Calu3 (cell line): ENCODE results near the gene ATG4D. TPM values are rescaled to one million over a fixed set of nuclear protein-coding genes. Genes with fewer than 3 reads are reported as not detected.
"Not testable (repeated sequence)": the region's sequence is repeated elsewhere in the genome, so short reads cannot be mapped to it uniquely, and the experiment has no call there.

Source experiments
- BruUV-seq: library from RNA; stranded (reverse); fragments of 400-500 nt; replicated peaks from 2 replicates; lab custom pipeline; 2021; lab: Mats Ljungman, UMichigan
- CTCF ChIA-PET: fragments of 300-600 bp; sonication (Branson Sonifier 250); formaldehyde crosslinking; loops from one replicate; lab custom pipeline; 2022; ENCODE audit warnings: antibody characterized with exemption; lab: Charles Lee
- DNase-seq: peaks from one replicate; pipeline ENCODE4 v3.0.0; 2022
- H3K27ac Mint-ChIP-seq: one replicate; pipeline ENCODE4 v1.8.0; 2022; ENCODE audit warnings: mixed read lengths; ENCODE audit not compliant: unreplicated experiment
- H3K27me3 Mint-ChIP-seq: one replicate; pipeline ENCODE4 v1.8.0; 2022; ENCODE audit warnings: mixed read lengths; ENCODE audit not compliant: unreplicated experiment
- H3K36me3 Mint-ChIP-seq: one replicate; pipeline ENCODE4 v1.8.0; 2022; ENCODE audit warnings: mild to moderate bottlenecking, moderate library complexity, mixed read lengths; ENCODE audit not compliant: insufficient read depth, unreplicated experiment
- H3K4me1 Mint-ChIP-seq: one replicate; pipeline ENCODE4 v1.8.0; 2022; ENCODE audit warnings: mild to moderate bottlenecking, low read depth, mixed read lengths; ENCODE audit not compliant: unreplicated experiment
- H3K4me3 Mint-ChIP-seq: one replicate; pipeline ENCODE4 v1.8.0; 2022; ENCODE audit warnings: mild to moderate bottlenecking, low read depth, moderate library complexity, mixed read lengths; ENCODE audit not compliant: unreplicated experiment
- H3K9me3 Mint-ChIP-seq: one replicate; pipeline ENCODE4 v1.8.0; 2022; ENCODE audit warnings: low read depth, mixed read lengths; ENCODE audit not compliant: unreplicated experiment
- CTCF ChIP-seq: fragments of 200-600 bp; IDR thresholded peaks from one replicate; pipeline ENCODE4 v1.8.0; 2022; ENCODE audit warnings: antibody characterized with exemption; ENCODE audit not compliant: unreplicated experiment
- intact Hi-C: fragments of 100-400 bp; cut with micrococcal nuclease; formaldehyde crosslinking; loops from one replicate; pipeline ENCODE4 v1.10.0; 2022; ENCODE audit not compliant: unreplicated experiment
- total RNA-seq: library from RNA; stranded (reverse); gene quantifications from 2 replicates; pipeline ENCODE4 v1.2.3, GENCODE V29; 2022

Gene ATG4D
- total RNA-seq, 1 experiment from 2014 or later: 24.5 TPM

GRCh38 chr19:10548746-10549276 lies 5.1 kb downstream of the ATG4D start:
- Mint-ChIP-seq H3K4me3 (no peak overlapping the region), H3K27ac (no peak overlapping the region), H3K36me3 (peaks cover 36% of the 10 kb centered on the region), H3K4me1 (no peaks in the 10 kb centered on the region), H3K9me3 (no peaks in the 10 kb centered on the region), H3K27me3 (no peaks in the 10 kb centered on the region)
- no TSS peak for BruUV-seq
- no peak for TF ChIP-seq CTCF
- intact Hi-C loops: no loop called here
- DNase-seq: no peak
- CTCF ChIA-PET: no interaction called here

GRCh38 chr19:10549733-10550132 lies 6.0 kb downstream of the ATG4D start:
- Mint-ChIP-seq H3K4me3 (no peak overlapping the region), H3K27ac (no peak overlapping the region), H3K4me1 (no peaks in the 10 kb centered on the region), H3K36me3 (peaks cover 29% of the 10 kb centered on the region), H3K27me3 (no peaks in the 10 kb centered on the region), H3K9me3 (no peaks in the 10 kb centered on the region)
- CTCF ChIA-PET: no interaction called here
- no TSS peak for BruUV-seq
- no peak for DNase-seq
- no peak for TF ChIP-seq CTCF
- intact Hi-C loops: no loop called here

GRCh38 chr19:10550336-10550735 lies 6.6 kb downstream of the ATG4D start:
- Mint-ChIP-seq H3K4me1 (no peaks in the 10 kb centered on the region), H3K27ac (no peak overlapping the region), H3K4me3 (no peak overlapping the region), H3K36me3 (peaks cover 25% of the 10 kb centered on the region), H3K27me3 (no peaks in the 10 kb centered on the region), H3K9me3 (no peaks in the 10 kb centered on the region)
- TF ChIP-seq CTCF: no peak
- CTCF ChIA-PET: no interaction called here
- intact Hi-C loops: no loop called here
- no peak for DNase-seq
- BruUV-seq: no TSS peak

GRCh38 chr19:10551006-10551405 lies 7.3 kb downstream of the ATG4D start:
- H3K9me3 Mint-ChIP-seq, BruUV-seq, DNase-seq, H3K27ac Mint-ChIP-seq, H3K4me1 Mint-ChIP-seq, H3K27me3 Mint-ChIP-seq, H3K4me3 Mint-ChIP-seq, intact Hi-C loops: not testable (repeated sequence)
- CTCF ChIA-PET: interaction anchor here (0.7 kb wide), 1 partner anchor 33 kb away, joined by 4 read pairs; no protein-coding TSS in a partner anchor
- H3K36me3 Mint-ChIP-seq: peaks cover 25% of the 10 kb centered on the region

- no peak overlapping the region for H3K27ac Mint-ChIP-seq
- H3K4me3 Mint-ChIP-seq: no peak overlapping the region
- no peaks in the 10 kb centered on the region for H3K27me3 Mint-ChIP-seq
- no peaks in the 10 kb centered on the region for H3K4me1 Mint-ChIP-seq
- DNase-seq: peak; percentile 20
- no TSS peak for BruUV-seq
- H3K9me3 Mint-ChIP-seq: no peaks in the 10 kb centered on the region
- H3K36me3 Mint-ChIP-seq: peaks cover 25% of the 10 kb centered on the region
- intact Hi-C loops: no loop called here
- CTCF ChIA-PET: interaction anchor here (0.7 kb wide), 1 partner anchor 34 kb away, joined by 4 read pairs; no protein-coding TSS in a partner anchor
- TF ChIP-seq CTCF: no peak
Observed at GRCh38 chr19:10551698-10552301, 8.1 kb downstream of the ATG4D start.
